Endothelial cell (in vitro differentiated cells): ENCODE results near the gene C2CD4C. TPM values are rescaled to one million over a fixed set of nuclear protein-coding genes. Genes with fewer than 3 reads are reported as not detected.

ENCODE experiments used
- DNase-seq: peaks from one replicate; pipeline ENCODE4 v3.0.0; 2021; ENCODE audit warnings: low spot score
- H3K27ac Mint-ChIP-seq: one replicate; pipeline ENCODE4 v1.8.0; 2021; ENCODE audit warnings: mixed read lengths, inconsistent platforms; ENCODE audit not compliant: unreplicated experiment
- H3K27me3 Mint-ChIP-seq: one replicate; pipeline ENCODE4 v1.8.0; 2021; ENCODE audit warnings: mild to moderate bottlenecking, moderate library complexity, mixed read lengths, inconsistent platforms; ENCODE audit not compliant: unreplicated experiment
- H3K36me3 Mint-ChIP-seq: one replicate; pipeline ENCODE4 v1.8.0; 2021; ENCODE audit warnings: mild to moderate bottlenecking, low read depth, mixed read lengths, inconsistent platforms; ENCODE audit not compliant: unreplicated experiment
- H3K4me1 Mint-ChIP-seq: one replicate; pipeline ENCODE4 v1.8.0; 2021; ENCODE audit warnings: mild to moderate bottlenecking, mixed read lengths, inconsistent platforms; ENCODE audit not compliant: unreplicated experiment
- H3K4me3 Mint-ChIP-seq: one replicate; pipeline ENCODE4 v1.8.0; 2021; ENCODE audit warnings: mild to moderate bottlenecking, mixed read lengths, inconsistent platforms; ENCODE audit not compliant: unreplicated experiment
- H3K9me3 Mint-ChIP-seq: one replicate; pipeline ENCODE4 v1.8.0; 2021; ENCODE audit warnings: mixed read lengths, inconsistent platforms; ENCODE audit not compliant: unreplicated experiment
- long read RNA-seq: library from polyadenylated mRNA; unstranded; transcript quantifications from one replicate; pipeline ENCODE4 v2.0.0, GENCODE V29; 2020; ENCODE audit not compliant: unreplicated experiment
- total RNA-seq: library from RNA; stranded (reverse); fragmentation: NEBNext Ultra II Directional; extraction: Animal tissue kit (Norgen Biotek cat#: 25700); gene quantifications from one replicate; pipeline ENCODE4 v1.2.1, GENCODE V29; 2021; ENCODE audit not compliant: unreplicated experiment
- TF ChIP-seq, protein P1 (sequence below): fragments of 200-600 bp; sonication (generic); IDR thresholded peaks from one replicate; pipeline ENCODE4 v1.5.0; 2021; ENCODE audit warnings: antibody characterized with exemption; ENCODE audit not compliant: unreplicated experiment

The C2CD4C gene, protein sequence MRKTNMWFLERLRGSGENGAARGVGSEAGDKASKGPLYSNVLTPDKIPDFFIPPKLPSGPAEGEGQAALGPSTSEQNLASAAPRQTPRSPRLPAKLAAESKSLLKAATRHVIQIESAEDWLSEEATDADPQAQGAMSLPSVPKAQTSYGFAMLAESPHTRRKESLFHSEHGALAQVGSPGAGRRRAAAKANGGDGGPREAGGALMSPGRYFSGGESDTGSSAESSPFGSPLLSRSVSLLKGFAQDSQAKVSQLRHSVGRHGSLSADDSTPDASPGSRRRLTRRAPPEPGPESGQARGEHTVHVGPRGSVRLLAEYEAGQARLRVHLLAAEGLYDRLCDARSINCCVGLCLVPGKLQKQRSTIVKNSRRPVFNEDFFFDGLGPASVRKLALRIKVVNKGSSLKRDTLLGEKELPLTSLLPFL
- 1.2 TPM for total RNA-seq
- long read RNA-seq: 0 reads

DNA sequence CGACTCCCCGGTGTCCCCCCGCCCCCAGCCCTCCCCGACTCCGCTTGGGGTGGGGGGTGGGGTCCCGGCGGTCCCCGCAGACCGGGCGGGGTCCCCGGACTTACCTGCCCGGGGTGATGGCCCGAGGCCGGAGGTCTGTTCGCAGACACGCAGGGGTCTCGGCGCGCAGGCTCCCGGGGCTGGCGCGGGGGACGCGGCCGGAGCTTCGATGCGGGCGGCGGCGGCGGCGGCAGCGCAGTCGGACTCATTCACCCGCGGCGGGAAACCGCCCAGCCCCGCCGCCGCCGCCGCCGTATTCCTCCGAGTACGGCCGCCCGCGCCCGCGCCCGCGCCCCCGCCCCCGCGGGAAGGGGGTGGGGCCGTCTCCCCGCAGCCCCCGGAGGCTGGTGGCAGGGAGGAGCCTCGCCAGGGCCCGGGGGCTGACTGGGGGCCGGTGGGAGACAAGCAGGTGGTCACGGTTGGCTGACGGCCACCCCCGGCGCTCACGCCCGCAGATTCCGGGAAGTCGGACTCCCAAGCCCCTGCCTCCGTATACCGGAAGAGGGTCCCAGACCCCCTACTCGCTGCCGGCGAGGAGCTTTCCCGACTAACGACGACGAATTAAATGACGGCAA, at the start of gene C2CD4C:
C2CD4C (minus strand) TSS at position 246 of the 614 bp plus-strand sequence. CDS start 786 bp downstream, outside the sequence.
- Mint-ChIP-seq H3K4me1 (peaks cover 3% of the 10 kb centered on the region), H3K27ac (no peak within 1 kb of the TSS), H3K9me3 (no peaks in the 10 kb centered on the region), H3K4me3 (peak within 1 kb of the TSS; percentile 88), H3K27me3 (peaks cover 18% of the 10 kb centered on the region), H3K36me3 (no peaks in the 10 kb centered on the region)
- TF ChIP-seq, protein P1, sequence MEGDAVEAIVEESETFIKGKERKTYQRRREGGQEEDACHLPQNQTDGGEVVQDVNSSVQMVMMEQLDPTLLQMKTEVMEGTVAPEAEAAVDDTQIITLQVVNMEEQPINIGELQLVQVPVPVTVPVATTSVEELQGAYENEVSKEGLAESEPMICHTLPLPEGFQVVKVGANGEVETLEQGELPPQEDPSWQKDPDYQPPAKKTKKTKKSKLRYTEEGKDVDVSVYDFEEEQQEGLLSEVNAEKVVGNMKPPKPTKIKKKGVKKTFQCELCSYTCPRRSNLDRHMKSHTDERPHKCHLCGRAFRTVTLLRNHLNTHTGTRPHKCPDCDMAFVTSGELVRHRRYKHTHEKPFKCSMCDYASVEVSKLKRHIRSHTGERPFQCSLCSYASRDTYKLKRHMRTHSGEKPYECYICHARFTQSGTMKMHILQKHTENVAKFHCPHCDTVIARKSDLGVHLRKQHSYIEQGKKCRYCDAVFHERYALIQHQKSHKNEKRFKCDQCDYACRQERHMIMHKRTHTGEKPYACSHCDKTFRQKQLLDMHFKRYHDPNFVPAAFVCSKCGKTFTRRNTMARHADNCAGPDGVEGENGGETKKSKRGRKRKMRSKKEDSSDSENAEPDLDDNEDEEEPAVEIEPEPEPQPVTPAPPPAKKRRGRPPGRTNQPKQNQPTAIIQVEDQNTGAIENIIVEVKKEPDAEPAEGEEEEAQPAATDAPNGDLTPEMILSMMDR: no peak
- no peak for DNase-seq

DNA sequence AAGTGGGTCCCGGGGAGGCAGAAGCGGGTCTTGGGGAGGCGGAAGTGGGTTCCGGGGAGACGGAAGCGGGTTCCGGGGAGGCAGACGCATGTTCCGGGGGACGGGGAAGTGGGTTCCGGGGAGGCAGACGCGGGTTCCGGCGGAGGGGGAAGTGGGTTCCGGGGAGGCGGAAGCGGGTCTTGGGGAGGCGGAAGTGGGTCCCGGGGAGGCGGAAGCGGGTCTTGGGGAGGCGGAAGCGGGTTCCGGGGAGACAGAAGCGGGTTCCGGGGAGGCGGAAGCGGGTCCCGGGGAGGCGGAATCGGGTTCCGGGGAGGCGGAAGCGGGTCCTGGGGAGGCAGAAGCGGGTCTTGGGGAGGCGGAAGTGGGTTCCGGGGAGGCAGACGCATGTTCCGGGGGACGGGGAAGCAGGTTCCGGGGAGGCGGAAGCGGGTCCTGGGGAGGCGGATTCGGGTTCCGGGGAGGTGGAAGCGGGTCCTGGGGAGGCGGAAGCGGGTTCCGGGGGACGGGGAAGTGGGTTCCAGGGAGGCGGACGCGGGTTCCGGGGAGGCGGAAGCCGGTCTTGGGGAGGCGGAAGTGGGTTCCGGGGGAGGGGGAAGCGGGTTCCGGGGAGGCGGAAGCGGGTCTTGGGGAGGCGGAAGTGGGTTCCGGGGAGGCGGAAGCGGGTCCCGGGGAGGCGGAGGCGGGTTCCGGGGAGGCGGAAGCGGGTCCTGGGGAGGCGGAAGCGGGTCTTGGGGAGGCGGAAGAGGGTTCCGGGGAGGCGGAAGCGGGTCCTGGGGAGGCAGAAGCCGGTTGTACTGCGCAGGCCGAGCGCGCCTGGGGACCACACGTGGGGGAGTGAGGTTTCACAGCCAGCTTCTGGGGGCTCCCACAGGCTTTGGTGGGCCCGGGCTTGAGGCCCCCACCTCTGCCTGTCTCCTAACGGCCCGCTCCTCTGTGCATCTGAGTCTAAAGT, 49.4 kb upstream of the C2CD4C start:
- no peak overlapping the region for H3K27ac Mint-ChIP-seq
- H3K27me3 Mint-ChIP-seq: peaks cover 14% of the 10 kb centered on the region
- TF ChIP-seq, protein P1: no peak
- H3K4me1 Mint-ChIP-seq: no peaks in the 10 kb centered on the region
- no peak overlapping the region for H3K4me3 Mint-ChIP-seq
- peaks cover 12% of the 10 kb centered on the region for H3K36me3 Mint-ChIP-seq
- no peaks in the 10 kb centered on the region for H3K9me3 Mint-ChIP-seq
- DNase-seq: no peak

DNA sequence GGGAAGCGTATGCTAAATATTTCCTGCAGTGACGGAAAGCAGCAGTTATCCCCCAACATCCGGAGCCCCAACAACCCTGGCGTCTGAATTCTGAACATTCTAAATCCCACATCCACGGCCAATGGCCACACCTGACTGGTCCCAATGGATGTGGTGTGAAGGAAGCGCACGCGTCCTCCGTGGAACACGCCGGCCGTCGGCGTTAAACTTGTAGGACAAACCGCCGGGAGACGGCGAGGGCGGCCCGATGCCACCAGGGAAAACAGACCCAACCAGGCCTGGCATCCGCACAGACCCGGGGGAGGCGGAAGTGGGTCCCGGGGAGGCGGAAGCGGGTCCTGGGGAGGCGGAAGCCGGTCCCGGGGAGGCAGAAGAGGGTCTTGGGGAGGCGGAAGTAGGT, 48.7 kb upstream of the C2CD4C start:
- Mint-ChIP-seq H3K4me1 (no peaks in the 10 kb centered on the region), H3K27me3 (peaks cover 14% of the 10 kb centered on the region), H3K27ac (no peak overlapping the region), H3K4me3 (no peak overlapping the region), H3K9me3 (no peaks in the 10 kb centered on the region), H3K36me3 (peaks cover 12% of the 10 kb centered on the region)
- TF ChIP-seq, protein P1: no peak
- DNase-seq: no peak

DNA sequence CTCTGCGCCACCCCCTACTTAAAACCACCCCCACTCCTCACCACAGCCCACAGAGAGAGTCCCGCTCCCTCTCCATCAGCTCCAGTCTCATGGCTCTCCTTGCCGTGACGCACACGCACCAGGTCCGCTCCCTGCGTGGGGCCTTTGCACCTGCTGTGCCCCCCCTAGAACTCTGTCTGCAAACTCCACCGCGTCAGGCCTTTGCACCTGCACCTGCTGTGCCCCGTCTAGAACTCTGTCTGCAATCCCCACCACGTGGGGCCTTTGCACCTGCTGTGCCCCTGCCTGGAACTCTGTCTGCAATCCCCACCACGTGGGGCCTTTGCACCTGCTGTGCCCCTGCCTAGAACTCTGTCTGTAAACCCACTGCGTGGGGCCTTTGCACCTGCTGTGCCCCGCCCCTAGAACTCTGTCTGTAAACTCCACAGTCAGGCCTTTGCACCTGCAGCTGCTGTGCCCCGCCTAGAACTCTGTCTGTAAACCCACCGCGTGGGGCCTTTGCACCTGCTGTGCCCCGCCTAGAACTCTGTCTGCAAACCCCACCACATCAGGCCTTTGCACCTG, 47.7 kb upstream of the C2CD4C start:
- Mint-ChIP-seq H3K36me3 (peaks cover 12% of the 10 kb centered on the region), H3K27ac (no peak overlapping the region), H3K9me3 (no peaks in the 10 kb centered on the region), H3K4me3 (no peak overlapping the region), H3K4me1 (no peaks in the 10 kb centered on the region), H3K27me3 (peaks cover 14% of the 10 kb centered on the region)
- TF ChIP-seq, protein P1: no peak
- no peak for DNase-seq
